AG09309 (cell line): ENCODE measurements around the gene PTPRG.

Experiments
- DNase-seq: peaks from one replicate; pipeline ENCODE4 v3.0.0-alpha.2; 2010; ENCODE audit warnings: low read depth
- H3K4me3 ChIP-seq: 2 replicates; pipeline ENCODE4 v1.5.1; 2011; ENCODE audit warnings: mild to moderate bottlenecking, low read depth, low read length, moderate library complexity; ENCODE audit not compliant: control insufficient read depth
- TF ChIP-seq, protein P1 (sequence below): IDR thresholded peaks from 2 replicates; pipeline ENCODE4 v1.5.1; 2011; ENCODE audit warnings: mild to moderate bottlenecking, low read depth, low read length, inconsistent platforms; ENCODE audit not compliant: insufficient read depth, control insufficient read depth; ENCODE audit errors: missing control alignments

Gene PTPRG

DNA sequence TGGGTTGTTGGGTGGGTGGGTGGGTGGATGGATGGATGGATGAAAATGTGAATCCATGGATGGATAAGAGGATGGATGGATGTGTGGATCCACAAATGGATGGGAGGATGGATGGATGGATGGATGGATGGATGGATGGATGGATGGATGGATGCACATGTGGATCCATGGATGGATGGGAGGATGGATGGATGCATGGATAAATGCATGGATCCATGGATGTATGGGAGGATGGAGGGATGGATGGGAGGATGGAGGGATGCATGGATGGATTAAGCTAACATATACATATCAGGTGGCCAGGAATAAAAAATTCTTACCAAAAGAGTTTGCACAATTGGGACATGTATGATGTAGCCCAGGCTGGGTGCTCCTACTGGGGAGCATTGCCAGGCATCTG lies 616.7 kb downstream of the PTPRG start:
- no peak for DNase-seq
- H3K4me3 ChIP-seq, result no peak overlapping the region
- TF ChIP-seq, protein P1, sequence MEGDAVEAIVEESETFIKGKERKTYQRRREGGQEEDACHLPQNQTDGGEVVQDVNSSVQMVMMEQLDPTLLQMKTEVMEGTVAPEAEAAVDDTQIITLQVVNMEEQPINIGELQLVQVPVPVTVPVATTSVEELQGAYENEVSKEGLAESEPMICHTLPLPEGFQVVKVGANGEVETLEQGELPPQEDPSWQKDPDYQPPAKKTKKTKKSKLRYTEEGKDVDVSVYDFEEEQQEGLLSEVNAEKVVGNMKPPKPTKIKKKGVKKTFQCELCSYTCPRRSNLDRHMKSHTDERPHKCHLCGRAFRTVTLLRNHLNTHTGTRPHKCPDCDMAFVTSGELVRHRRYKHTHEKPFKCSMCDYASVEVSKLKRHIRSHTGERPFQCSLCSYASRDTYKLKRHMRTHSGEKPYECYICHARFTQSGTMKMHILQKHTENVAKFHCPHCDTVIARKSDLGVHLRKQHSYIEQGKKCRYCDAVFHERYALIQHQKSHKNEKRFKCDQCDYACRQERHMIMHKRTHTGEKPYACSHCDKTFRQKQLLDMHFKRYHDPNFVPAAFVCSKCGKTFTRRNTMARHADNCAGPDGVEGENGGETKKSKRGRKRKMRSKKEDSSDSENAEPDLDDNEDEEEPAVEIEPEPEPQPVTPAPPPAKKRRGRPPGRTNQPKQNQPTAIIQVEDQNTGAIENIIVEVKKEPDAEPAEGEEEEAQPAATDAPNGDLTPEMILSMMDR, result no peak

DNA sequence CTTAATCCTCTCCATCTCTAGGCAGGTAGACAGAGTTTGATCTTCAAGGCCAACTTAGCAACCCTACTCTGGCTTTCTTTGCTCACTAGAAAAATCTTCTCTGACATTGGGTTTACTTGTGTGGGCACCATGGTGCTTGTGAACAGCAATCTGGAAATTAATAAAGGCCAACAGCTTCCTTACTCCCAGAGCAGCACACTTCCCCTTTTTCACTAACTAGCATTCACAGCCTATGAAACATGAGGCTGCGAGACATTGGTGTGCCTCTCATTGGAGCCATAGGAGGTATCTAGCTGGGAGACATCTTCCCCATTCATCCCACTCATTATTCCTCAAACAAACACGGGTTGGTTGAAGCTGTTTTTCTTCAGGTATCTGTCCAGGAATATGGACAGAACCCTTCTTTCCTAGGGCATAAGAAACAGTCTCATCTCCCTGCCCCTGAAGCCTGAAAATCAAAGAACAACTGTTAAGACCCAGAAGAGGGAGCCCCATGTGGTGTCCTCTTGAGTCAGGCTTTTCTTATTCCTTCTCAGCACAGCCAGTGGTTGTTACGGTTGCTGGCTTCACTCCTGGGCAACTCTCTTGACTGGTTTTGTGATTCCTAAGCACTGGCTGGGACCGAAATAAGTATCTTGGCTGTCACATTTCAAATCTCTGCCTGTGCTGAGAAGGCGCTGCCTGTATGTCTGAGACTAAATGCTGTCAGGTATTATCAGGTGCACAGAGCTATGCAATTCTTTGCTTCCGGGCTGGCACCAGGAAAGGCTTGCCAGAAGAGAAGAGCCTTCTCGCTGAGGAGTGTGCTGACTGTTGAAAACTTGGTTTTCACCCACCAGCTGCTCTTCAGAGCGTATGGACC lies 617.6 kb downstream of the PTPRG start:
- H3K4me3 ChIP-seq, result no peak overlapping the region
- DNase-seq, result no peak
- TF ChIP-seq, protein P1, result no peak

DNA sequence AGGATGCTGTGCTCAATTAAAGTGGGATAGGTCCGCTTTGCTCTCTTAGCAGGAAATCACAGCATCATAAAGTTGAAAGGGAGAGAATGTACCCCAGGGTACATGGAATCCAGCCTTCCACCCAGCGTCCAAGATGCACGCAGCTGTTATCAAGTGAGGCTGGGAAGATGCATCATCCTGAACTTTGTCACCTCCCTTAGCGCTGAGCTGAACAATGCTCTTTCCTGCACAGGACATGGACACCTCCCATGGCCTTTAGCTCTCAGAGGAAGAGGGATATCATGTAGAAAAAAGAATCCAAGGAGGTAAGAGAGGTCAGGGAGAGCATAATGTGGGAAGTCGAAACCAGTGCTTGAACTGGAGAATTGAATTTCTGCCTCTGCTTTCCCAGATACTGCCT lies 619.1 kb downstream of the PTPRG start:
- TF ChIP-seq, protein P1, result no peak
- no peak for DNase-seq
- H3K4me3 ChIP-seq, result no peak overlapping the region

DNA sequence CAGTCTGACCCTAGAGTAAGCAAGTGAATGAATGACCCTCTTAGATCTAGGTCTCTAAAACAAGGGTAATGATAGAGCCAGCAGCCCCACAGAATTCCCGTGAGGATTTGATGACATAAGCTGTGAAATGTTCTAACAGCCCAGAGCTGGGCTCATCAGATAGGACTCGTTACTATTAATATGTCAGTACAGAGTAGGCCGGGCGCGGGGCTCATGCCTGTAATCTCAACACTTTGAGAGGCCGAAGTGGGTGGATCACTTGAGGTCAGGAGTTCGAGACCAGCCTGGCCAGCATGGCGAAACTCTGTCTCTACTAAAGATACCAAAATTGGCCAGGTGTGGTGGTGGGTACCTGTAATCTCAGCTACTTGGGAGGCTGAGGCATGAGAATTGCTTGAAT lies 621.7 kb downstream of the PTPRG start:
- no peak overlapping the region for H3K4me3 ChIP-seq
- TF ChIP-seq, protein P1, result no peak
- no peak for DNase-seq

DNA sequence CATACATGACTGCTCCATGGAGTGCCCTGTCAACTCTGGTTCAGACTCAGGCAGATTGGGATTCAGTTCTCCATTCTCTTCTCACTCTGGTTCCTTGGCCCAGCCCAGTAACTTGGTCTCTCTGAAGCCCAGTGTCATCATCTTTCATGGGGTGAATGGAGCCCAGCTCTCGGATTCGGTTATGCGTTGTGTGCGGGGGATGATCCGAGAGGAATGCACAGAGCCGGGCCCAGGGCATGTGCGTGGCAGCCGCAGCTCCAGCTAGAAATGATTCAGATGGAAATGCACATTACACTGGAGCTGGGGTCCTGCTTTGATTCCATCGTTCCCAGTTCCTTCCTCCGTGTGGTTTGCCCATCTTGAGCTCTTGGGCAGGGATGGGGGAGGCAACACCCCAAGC lies 622.6 kb downstream of the PTPRG start:
- no peak for DNase-seq
- no peak overlapping the region for H3K4me3 ChIP-seq
- TF ChIP-seq, protein P1, result no peak

DNA sequence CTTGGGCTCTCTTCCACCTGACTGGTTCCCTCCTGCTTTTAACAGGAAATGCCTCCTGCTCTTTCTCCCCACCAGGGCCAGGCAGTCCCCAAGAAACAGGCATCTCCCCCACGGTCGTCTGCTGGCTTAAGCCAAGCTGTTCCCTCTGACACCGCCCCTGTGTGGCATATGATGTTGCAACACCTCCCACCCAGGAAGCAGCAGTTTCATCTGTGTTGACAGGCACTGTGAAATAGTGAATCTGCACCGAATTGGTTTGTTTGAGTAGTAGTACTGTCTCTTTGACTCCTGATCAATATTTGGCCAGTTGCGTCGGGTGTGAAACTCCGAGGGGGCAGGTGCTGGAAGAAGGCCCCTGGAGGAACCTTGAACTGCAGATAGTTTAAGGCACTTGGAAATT lies 623.2 kb downstream of the PTPRG start:
- H3K4me3 ChIP-seq, result no peak overlapping the region
- no peak for DNase-seq
- TF ChIP-seq, protein P1, result no peak
